DMS153 treated with DMSO at 0.1 percent for 48 hours (cell line): ENCODE data around the gene OR10R2.
"Not testable (repeated sequence)": the region's sequence is repeated elsewhere in the genome, so short reads cannot be mapped to it uniquely, and the experiment has no call there.

Experiments used
- DNase-seq: peaks from one replicate; lab custom pipeline; 2025; ENCODE audit not compliant: unreplicated experiment; lab: John Stamatoyannopoulos, UW

The OR10R2 gene, protein sequence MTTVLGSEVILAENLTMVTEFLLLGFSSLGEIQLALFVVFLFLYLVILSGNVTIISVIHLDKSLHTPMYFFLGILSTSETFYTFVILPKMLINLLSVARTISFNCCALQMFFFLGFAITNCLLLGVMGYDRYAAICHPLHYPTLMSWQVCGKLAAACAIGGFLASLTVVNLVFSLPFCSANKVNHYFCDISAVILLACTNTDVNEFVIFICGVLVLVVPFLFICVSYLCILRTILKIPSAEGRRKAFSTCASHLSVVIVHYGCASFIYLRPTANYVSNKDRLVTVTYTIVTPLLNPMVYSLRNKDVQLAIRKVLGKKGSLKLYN

DNA sequence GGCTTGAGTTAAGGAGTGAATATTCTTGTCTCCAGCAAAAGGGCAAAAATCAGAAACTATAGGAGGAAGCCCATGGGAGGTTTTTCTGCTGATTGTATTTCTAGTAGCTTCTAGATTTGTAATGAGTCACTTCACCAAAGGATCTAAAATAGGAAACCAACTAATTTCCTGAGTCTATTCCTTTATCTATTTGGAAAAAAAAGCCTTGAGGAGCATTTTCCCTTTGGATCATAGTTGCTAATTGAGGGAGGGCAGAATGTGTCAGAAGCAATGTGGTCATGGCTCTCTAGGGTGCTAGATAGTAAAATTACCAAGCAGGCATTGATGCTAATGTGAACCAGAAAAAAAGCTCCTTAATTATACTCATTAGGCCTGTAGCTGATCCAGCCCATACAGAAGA lies at the start of gene OR10R2:
Gene OR10R2, plus strand, starts transcription at position 301 of the 400 bp plus-strand sequence. CDS start 106 bp downstream, outside the sequence.
- DNase-seq: no peak

DNA sequence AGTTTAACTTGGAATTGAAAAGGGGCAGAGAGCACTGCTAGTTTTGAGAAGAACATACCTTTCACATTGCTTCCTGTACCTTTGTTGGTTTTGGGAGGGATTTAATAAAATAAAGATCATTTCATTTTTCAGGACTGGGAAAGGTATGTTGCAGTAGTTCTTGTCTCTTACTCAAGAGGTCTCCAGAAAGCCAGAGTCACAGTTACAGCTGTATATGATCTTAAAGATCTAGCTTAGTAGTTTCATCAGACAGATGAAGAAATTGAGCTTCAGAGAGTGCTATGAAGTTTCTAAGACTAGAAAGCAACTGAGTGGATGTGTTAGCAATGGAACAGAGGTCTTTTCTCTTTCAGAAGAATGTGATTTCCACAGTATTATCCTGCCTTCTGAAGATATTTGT lies 47.0 kb upstream of the OR10R2 start:
- no peak for DNase-seq

DNA sequence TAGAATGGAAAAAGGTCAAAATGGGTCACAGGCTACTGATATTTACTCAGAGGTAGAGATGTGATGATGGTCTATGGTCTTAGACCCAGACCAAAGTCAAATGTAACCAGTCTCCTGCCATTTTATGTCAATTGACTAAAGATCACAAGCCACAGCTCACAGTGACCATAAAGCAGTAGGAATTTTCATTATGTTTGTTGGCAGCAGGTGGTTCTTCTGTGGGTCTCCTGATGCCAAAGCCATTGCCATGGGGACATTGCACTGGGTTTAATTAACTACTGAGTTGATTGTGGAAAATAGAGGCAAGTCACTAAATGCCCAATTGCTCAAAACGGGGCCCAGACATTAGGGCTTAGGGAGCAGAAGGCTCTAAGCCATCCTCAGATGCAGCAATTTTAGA lies 45.9 kb upstream of the OR10R2 start, which contains the start of gene OR10K2:
Gene OR10K2, minus strand, starts transcription at position 101 of the 400 bp plus-strand sequence. CDS start 5,371 bp downstream, outside the sequence.
- no peak for DNase-seq

DNA sequence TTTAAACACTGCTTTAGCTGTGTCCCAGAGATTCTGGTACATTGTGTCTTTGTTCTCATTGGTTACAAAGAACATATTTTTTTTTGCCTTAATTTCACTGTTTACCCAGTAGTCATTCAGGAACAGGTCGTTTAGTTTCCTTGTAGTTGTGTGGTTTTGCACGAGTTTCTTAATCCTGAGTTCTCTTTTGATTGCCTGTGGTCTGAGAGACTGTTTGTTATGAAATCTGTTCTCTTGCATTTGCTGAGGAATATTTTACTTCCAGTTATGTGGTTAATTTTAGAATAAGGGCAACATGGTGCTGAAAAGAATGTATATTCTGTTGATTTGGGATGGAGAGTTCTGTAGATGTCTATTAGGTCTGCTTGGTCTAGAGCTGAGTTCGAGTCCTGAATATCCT lies 41.9 kb upstream of the OR10R2 start:
- DNase-seq: not testable (repeated sequence)

DNA sequence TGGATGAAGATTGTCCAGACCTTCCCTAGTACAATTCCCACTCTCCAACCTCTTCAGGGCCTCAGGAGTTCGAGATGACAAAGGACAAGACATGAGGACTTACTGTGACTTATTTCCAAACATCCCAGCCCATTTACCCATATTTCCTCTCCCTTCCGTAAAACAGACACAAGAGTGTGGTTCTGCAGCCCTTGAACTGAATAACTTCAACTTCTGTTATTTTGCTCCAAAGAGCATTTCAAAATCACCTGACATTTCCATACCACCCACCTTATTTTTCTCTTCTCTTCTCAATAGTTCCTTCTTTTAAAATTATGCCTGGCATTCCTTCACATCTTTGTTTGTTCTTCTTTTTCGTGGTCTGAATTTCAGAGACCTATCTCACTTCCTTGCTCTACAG lies 37.3 kb upstream of the OR10R2 start:
- DNase-seq: no peak

DNA sequence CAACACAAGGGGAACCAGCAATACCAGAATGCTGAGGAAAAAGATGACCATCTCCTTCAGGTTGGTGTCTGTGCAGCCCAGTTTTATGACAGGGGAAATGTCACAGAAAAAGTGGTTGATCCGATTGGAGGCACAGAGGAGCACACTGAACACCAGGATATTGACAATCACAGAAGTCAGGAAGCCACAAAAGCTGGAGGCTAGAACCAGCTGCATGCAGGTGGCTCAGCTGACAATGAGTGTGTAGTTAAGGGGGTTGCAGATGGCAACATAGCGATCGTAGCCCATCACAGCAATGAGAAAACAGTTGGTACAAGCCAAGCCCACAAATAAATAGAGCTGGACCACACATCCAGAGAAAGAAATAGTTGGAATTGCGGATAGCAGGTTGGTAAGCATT lies 26.6 kb upstream of the OR10R2 start:
- no peak for DNase-seq

DNA sequence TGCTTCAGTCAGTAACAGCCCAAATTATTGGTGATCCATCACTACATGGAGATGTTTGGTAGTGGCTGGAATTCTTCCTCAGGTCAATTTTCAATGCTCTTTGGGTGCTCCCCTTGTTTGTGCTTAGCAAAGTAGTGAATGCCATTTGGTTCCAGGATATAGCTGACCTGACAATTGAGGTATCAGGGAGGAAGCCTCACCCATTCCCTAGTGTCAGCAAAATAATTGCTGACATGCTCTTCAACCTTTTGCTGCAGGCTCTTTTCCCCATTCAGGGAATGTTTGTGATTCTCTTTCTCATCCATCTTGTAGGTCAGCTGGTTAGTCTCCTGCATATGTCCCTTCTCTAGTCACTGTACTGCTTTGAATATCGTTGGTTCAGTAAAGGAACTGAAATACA lies 17.5 kb upstream of the OR10R2 start:
- DNase-seq: no peak

DNA sequence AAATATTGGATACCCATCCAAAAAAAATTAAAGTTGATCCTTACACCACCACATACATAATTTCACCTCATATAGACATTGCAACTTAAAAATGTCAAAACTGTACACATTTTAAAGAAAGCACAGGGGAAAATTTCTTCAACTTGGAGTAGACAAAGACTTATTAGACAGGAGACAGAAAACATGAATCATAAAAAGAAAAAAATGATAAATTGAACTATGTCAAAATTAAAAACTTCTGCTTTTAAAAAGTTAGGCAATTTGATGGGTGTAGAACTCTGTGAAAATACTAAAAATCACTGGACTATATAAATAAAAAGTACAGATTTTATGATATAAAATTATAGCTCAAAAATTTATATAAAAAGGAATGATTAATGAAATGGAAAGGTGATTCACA lies 14.8 kb upstream of the OR10R2 start:
- no peak for DNase-seq

DNA sequence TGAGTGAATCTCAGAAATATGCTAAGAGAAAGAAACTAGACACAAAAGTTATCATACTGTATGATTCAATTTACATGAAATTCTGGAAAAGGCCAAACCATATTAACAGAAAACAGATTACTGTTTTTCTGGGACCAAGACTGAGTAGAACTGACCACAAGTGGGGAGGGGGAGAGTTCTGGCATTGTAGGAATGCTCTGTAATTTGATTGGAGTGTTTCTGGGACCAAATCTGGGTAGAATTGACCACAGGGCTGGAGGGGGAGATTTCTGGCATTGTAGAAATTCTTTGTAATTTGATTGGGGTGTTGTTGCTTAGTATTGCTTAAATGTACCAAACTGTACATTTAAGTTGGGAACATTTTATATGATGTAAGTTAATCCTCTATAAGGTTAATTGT lies 13.8 kb upstream of the OR10R2 start:
- DNase-seq: no peak

DNA sequence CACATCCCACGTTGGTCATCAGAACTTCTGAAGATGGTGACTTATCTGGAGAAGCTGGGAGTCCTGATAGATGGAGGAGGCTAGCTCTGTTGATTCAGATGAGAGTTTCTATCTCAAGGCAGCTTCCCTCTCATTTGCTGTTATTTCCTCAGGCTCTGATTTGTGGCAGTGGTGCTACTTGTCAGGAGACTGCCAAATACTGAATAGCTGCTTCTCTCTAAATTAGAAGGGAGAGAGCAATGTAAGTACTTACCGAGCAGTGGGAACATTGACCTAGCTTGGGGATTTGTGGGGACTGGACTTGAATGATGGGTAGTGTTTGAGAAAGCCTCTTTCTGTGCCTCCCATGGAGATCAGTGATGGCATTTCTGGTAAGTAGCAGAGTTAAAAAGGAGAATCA lies 10.5 kb upstream of the OR10R2 start, which contains the start of gene OR10K1:
Gene OR10K1, plus strand, starts transcription at position 301 of the 400 bp plus-strand sequence. CDS start 3,728 bp downstream, outside the sequence.
- DNase-seq: no peak

DNA sequence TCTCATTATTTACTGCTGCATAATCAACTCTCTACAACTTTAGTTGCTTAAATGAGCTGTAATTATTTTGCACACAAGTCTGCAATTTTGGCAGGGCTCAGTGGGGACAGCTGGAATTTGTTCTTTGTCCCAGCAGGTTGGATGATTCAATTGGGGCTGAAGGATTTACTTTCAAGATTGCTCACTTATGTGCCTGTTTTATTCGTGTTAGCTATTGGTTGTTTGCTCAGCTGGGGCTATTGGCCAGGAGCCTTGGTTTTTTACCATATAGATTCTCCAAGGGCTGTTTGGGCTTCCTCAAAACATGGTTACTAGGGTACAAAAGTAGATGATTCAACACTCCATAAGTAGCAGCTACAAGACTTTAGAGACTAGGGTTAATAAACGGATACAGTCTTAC lies 13.4 kb downstream of the OR10R2 start:
- DNase-seq: peak; percentile 82

DNA sequence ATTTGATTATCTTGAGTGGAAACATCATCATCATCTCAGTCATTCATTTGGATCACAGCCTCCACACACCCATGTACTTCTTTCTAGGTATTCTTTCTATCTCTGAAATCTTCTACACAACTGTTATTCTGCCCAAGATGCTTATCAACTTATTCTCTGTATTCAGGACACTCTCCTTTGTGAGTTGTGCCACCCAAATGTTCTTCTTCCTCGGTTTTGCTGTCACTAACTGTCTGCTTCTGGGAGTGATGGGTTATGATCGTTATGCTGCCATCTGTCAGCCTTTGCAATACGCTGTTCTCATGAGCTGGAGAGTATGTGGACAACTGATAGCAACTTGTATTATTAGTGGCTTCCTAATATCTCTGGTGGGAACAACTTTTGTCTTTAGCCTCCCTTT lies 19.3 kb downstream of the OR10R2 start:
- no peak for DNase-seq

DNA sequence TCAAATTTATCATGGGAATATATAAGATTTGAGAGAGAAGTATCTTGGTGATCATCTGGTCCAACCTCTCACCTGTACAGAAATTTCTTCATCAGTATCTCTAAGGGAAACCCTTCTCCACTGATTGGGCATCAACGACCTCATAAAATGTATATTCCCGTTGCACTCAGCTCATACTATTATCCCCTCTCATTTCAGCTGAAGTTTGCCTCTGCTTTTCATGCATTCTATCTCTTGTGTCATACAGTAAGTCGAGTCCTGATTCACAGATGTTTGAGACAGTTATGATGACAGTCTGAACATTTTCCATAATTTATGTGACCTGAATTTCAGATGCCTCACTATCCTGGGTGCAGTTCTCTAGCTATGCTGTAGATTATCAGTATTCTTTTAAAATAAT lies 21.0 kb downstream of the OR10R2 start:
- DNase-seq: no peak

DNA sequence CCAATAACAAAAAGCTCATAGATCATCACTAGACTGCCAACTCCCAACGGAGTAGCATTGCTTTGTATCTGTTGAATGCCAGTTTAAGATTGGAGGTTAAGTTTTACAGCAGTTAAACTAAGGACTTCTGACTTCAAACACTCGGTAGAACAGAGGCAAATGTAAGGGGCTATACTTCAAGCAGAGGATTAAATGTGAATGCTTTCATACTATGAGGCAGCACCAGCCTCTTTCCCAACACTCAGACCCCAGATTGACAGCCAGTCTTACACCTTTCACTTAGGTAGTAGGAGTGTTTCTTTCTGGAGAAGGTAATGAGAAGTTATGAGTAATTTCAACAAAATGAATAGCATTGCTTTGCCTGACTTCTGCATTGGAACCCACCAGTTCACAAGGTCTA lies 22.8 kb downstream of the OR10R2 start:
- DNase-seq: no peak

DNA sequence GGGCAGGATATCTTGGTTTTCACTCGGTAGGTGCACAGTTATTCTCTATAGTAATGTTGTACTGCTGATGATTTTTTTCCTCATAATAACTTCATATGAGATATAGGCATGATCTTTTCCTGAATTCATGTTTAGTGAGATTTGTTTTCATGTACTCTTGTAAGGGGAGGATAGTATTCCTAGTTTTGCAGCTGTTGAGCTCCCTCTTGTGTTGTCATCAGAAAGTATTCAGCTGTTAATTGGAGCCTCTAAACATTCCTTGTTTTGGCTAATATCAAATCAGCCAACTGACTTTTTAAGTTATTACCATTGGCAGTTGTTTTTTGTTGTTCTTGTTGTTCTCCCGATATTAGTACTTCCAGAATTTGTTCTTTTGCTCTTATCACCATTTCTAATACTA lies 24.4 kb downstream of the OR10R2 start:
- DNase-seq: peak; percentile 62

DNA sequence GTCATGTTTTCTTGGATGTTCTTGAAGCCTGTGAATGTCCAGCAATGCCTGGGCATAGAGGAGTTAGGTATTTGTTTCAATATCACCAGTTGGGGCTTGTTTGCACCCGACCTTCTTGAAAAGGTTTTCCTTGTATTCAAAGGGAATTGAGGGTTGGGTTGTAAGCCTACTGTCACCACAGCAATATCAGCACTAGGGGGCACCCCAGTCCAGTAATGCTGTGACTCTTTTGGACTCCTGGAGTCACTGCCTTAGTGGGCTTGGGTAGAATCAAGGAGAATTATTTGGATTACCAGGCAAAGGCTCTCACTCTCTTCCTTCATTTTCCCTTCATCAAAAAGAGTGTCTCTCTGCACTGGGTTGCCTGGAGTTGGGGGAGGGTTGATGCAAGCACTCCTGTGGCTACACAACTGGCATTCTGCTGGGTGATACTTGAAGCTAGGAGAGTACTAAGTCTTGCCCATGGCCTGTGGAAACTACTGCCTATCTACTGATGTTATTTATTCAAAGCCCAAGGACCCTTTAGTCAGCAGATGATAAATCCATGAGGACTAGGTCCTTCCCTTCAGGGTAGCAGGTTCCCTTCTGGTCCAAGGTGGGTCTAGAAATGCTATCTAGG lies 34.5 kb downstream of the OR10R2 start:
- DNase-seq: peak; percentile 50

DNA sequence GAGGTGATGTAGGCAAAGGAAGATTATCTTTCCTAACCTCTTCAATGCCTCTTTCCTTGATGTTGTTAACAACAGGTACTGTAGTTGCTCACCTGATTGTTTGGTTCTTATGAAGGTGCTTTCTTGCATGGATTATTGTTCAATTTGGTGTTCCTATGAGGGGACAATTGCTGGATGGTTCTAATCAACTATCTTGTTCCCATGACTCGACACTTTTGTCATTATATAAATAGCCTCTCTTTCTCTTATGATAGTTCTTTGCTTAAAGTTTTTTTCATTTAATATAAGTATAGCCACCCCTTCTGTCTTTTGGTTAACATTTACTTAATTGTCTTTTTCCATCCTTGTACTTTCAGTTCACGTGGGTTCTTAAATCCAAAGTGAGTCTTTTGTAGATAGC lies 35.5 kb downstream of the OR10R2 start:
- no peak for DNase-seq

DNA sequence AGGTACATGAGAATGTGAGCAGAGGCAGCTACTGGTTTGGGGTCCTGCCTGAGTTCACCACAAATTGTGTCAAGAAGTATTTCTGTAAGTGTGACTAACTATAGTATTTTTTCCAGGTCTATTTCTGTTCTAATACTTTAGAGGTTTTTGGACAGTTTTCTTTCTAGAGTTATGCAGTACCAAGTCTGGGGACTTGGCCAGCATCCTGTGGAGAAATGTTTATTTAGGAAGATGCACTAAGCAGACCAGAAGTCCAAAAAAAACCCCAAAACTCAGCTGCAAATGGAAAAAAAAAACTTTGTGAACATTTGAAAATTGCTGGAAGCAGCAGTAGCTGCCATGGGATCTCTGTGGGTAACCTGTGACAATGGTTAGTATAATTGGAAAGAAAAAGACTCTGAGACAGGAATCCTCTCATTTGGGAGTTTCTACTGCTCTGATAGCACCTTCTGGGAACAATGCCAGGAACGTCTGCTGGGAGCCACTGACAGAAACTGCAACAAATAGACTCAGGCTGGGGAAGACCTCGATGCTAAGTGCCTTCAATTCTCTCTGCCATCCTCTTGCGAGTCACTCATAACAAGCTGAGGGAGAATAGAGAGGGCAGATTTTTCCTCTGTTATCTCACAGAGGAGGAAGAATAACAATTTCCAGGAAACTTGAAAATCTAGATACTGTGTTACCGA lies 37.6 kb downstream of the OR10R2 start:
- no peak for DNase-seq

DNA sequence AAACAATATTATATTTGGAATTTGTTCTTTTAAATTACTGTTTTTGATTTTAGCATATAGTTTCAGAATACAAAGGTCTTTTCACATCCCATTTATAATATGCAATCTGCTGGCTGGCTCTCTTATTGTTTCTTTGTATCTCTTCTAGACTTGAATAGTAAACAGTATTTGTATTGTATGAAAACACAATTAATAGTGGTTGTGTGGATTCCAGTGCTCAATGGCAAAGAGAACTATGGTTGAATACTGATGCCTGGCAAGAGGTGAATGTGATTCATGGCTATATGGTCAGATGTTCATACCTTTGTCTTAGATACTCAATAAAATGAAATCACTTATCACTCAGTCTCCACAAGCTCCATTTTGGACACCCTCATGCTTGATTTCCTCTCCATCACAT lies 44.9 kb downstream of the OR10R2 start:
- DNase-seq: no peak

DNA sequence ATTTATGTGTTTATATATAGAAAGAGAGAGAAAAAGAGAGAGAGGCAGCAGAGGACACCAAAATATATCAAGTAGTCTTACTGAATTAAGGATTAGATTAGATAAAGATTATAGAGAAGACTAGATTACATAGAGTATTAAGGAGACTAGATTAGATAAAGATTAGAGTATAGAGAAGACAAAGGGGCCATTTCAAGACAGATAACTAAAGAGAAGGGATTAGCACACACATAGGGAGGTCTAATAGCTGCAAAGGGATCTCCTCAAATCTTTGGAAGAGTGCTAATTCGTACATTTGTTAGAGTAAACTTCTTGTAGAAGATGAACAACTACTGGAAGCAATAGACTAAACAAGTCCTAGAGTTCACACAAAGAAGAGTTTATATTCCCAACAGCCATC lies 48.0 kb downstream of the OR10R2 start:
- no peak for DNase-seq

DNA sequence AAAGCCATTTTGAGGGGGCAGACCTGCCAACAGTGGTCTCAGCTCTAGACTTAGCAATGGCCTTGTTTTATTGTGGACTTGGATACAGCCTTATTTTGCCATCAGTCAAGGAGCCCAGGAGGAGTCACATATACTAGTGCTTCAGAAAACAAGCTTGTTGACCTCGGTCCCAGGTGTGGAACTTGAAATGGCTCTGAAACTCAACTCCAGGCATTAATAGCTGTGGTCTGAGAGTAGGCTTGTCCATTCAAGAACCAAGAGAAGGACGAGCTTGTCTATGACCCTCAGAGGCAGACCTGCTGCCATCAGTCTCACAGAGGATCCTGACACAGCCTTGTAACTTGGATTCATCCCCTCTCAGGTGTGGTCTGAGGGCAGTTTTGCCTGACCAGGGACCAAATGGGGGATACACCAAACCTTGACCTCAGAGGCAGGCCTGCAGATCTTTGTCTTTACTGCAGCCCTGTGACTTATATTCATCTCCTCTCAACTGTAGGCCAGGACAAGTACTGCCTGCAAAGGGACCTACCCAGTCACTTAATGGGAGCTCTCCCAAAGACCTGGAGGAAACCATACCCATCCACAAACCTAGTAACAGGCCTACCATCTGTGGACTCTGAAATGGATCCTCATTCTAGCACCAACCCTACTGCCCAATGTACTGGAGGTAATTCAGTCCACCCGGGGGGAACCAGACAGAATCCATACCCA lies 49.1 kb downstream of the OR10R2 start:
- DNase-seq: no peak
